Stimulated activated CD8-positive, alpha-beta memory T cell treated with anti-CD3 and anti-CD28 coated beads, Interleukin-15, amount 100 ng/mL, for 1 hour (primary cell): ENCODE measurements around the gene FHOD1.
A peak's percentile ranks its signal among the peaks of the same experiment; 100 is the strongest.

ENCODE experiments used
- DNase-seq: peaks from one replicate; pipeline ENCODE4 v3.0.0-alpha.2; 2020; ENCODE audit warnings: low read depth

Gene FHOD1

DNA sequence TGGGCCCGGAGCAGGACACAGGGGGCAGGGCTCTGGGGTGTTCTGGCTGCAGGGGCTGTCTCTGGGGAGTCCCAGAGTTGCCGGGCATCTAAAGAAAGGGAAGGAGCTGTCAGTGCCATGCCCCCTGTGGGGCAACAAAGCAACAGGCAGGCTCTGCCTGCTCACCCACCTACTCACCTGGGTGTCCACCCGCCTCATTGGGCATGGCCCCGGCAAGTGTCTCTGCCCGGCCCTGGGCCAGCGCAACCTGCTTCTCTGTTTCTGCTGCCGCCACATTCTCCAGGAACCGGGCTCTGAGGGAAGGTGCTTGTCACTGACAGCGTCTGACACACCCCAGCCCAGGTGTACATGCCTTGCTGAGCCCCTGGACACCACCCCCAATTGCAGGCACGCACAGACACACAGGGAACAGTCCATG is 13.1 kb downstream of the FHOD1 start:
- DNase-seq = no peak

DNA sequence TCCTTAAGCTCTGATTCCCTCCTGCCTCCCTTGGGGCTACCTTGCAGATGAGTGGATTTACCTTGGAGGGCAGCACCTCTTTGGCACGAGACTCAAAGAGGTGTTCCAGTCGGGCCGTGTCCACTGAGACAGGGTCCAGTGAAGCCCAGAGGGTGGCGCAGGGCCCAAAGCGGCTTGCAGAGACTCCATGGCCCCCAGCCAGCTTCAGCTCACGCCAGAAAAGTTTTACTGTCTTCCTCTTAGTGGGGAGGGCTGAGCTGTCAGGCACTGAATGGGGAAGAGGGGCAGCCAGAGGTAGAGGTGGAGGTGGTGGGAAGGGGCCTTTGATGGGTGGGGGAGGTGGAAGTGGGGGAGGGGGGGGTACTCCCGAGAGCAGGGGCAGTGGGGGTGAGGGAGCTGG is 13.7 kb downstream of the FHOD1 start:
- no peak for DNase-seq

DNA sequence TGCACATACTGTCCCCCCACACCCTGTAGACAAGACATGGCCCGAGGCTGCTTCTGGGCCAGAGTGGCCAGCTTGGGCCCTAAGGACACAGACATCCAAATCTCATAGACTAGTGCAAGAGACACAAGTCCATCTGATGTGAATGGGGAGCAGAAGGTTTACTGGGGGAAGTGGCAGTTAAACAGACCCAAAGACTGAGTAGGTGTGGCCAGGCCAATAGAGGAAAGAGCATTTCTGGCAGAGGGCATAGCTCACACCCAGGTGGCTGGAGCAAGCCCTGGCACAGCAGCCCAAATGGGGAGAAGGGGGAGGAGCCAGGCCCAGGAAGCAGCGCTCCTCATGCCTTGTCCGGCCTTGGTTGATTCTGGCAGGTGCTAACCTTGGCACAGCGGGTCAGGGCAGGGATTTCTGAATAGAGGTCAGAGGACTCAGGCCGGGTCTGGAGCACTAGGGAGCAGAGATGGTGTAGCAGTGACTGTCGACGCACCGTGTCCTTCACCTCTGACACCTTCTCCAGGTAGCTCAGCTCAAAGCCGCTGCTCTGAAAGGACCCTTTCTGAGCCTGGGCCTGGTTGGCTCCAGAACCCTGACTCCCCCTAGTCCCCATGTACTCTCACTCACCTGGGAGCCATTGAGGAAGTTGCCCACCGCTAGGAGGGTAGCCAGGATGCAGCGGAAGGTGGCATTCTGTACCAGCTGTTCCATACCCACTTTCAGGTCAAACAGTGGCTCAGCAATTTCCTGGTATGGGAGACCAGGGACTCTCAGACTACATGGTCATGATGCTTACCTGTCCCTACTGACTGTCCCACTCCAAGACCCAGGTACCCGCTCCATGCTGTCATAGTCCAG is 16.2 kb downstream of the FHOD1 start:
- DNase-seq = no peak

DNA sequence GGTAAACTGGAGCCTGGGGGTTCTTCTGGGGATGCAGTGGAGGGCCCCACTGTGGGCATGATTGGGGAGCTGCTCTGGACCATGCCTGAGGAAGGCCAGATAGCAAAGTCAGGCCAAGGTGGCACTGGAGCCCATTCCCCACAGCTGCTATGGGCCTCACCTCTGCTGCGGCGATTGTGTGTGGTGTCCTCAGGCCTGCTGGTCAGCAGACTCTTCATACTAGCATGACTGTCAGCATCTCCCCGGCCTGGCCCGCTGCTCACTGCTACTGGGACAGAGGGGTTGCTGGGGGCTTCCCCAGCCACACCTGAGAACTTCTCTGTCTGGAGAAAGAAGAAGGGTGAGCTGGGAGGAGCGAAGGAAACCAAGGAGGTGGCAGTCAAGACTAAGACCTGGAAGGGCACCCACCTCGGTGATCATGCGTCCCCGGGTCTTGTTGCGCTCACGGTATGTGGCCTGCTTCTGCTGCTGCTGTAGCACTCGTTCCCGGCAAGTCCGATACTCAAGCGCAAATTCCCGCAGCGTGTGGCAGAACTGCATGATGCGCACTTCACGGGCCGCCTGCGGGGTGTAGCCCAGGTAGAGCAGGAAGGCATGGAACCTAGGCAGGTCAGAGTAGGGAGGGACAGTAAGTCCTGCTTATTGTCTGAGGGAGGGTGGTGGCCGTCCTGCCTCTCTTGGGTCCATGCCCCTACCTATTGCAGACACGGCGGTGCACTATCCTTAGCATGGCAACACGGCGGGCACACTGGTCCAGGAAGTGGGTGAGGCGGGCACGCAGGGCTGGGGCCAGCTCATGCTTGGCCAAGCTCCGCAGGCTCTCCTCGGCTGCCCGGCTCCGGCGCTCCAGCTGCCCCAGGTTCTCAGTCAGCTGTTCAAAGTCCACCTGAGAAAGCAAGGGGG is 17.1 kb downstream of the FHOD1 start:
- DNase-seq = no peak

DNA sequence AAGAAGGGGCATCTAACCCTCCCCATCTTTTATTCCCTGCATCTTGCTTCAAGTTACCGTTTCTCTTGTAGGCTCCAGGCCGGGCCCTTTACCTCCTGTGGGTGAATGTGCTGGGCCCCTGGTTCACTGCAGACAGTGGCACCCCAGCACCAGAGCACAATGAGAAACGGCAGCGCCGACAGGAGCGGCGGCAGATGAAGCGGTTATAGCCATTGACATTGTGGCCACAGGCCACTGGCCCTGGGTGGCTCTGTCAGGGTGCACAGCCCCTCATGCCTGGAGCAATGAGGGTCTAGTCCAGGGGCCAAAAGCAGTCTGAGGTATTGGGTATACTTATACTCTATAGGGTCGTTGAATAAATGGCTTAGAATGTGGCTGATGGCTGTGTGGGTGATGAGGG is 18.4 kb downstream of the FHOD1 start:
- no peak for DNase-seq

DNA sequence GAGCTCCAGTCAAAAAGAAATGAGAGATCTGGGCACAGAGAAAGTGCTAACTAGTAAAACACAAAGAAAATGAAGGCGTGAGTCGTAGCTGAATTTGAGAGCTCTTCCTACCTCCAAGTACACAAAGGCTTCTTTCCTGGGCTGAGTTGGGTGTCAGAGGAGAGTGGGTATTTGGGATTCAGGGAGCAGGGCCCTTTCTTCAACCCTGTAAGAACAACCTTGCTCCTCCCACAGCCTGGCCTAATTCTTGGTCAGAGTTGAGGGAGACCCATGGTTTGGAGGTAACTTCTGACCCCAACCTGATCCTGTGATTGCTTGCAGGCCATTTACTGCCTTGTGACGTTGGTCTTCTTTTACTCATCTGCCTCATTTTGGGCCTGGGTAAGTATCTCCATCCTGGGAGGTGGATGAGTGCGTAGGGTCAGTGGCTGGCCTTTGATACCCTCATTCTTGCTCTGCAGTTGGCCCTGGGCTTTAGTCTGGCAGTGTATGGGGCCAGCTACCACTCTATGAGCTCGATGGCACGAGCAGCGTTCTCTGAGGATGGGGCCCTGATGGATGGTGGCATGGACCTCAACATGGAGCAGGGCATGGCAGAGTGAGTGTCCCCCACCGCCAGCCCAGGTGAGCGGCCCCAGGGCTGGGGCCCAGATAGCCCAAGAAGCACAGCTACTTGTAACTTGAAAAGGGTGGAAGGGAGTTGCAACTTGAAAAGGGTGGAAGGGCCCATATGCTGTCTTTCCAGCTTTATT is 19.1 kb downstream of the FHOD1 start:
- no peak for DNase-seq

DNA sequence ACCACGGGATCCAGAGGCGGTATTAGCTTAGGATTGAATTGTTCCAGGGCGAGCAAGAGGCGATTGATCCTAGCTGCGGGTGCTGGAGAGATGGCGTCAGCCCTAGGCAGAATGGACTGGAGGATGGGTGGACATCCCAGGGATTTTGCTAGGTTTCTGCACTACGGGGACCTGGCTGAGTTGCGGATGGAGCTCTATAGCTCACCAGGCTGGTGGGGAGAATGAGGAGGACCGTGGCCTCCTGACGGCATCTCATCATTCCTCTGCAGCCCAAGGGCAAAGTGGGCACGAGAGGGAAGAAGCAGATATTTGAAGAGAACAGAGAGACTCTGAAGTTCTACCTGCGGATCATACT is 19.7 kb downstream of the FHOD1 start:
- DNase-seq = no peak

DNA sequence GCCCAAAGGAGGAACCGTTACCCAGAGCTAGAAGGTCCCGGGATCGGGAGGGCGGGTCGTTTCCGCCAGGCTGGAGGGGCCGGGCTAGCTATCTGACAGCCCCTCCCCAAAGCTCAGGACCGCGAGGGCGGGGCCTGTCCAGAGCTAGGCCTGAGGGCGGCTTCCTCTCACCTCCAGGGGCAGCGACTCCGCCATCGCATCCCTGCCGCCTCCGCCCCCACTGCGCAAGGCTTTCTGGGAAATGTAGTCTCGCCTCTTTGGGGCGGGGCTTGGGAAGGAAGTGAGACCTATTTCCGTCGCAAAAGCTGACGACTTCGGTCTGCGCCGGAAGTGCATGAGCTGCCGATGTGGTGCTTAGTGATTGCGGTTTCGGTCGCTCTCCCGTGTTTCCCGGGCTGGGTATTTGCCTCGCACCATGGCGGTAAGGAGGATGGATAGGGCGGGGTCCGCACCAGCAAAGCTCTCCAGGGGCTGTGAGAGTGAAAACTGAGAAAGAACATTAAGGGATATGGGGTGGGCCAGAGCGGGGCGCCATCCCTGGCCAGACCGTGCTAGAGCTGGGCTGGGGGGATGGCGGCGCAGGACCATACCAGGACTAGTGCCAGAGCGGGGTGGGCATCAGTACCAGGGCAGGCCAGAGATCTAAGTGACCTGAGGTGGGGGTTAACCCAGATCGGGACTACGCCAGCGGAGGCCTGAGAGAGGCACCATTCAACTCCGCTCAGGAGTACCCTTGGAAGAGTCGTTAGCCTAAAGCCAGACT is 20.3 kb downstream of the FHOD1 start, which contains the start of gene TMEM208:
Gene TMEM208 (plus strand): TSS at position 327 of the 763 bp plus-strand sequence. CDS start 89 bp downstream, at position 416.
- DNase-seq = peak; percentile 98

DNA sequence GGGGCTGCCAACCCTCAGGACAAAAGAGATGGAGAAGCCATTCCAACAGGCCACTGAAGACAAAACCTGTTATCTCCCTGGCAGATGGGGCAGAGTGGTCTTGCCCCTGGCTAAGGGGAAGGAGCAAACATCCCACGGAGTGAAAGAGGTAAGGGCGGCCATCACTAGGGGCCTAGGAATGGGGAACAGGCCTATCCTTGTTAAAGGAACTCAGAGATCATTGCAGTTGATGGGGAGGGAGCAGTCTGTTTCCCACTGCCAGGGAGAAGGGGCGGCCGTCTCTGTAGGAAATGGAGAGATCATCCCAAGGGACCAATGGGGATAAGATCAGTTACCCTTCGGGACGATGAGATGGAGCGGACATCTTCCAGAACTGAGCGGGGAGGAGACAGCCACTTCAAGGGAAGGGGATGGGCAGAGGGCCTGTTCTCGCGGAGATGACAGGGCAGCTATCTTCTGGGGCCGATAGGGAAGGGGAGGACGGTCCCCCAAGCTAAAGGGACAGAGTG is 20.9 kb downstream of the FHOD1 start:
- no peak for DNase-seq

DNA sequence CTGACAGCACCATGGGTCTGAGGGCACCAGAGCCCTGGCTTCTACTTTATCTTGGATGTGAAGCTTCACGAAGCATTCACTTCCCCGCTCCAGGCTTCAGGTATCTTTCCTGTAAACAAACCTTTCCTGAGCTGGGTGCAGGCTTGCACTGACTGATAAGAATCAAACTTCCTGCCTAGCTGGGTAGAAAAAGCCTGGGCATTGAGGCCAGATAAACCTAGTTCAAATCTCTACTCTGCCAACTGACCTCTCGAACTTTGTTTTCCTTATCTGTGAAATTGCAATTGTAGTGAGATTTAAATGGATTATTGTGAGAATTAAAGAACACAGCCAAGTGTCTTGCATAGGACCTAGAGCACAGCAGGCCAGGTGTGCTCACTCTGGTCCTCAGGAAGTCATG is 23.3 kb downstream of the FHOD1 start:
- no peak for DNase-seq

DNA sequence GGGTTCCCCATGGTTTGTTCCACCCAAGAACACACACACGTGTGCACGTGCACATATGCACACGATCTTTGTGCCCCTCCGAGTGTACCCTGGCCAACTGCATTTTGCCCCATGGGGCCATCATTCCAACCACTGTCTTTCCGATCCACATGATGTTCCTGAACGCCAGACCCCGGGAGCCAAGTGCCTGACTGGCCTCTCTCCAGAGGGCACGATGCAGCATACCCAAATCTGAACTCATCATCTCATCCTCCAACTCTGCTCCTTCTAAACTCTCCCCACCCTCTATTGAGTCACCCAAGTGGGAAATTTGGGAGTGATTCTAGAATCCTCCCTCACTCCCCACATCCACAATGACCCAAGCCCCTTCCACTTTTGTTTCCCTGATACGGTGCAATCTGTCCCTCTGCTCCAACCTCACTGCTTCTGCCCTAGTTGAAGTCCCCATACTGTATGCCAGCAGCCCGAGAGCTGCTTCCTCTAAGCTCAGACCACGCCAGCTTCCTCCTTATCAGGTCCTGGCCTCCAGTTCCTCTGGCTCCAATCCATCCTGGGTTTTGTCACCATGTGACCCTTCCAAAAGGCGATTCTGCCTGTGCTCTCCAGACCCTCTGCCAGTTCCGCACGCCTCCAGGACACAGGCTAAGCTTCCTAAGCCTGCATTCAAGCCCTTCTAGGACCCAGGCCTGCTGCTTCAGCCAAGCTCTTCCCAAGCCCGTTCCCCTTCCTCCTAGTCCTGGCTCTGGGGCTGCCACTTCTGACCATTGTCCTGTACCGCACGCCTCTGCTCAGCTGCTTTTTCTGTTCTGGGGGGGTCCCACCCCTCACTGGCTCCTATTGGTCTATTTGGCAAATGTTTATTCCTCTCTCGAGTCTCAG is 30.4 kb downstream of the FHOD1 start:
- DNase-seq = no peak

DNA sequence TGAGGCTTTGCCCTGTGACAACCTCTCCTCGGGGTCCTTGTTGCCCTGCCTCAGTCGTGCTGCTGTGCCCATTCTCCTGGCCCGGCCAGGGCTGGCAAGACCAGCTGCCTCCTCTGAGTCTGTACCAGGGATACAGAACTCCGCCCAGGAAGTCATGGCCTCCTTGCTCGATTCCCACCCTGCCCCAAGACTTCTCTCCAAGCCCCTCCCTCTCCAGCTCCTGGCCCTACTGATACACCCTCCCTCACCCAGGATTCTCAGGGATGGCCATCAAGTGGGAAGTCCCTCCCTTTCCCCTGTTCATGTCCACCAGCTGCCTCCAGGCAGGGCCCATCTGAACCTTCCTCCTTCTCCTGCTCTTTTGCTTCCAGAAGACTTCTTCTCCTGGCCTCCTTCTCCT is 31.6 kb downstream of the FHOD1 start:
- DNase-seq = no peak

DNA sequence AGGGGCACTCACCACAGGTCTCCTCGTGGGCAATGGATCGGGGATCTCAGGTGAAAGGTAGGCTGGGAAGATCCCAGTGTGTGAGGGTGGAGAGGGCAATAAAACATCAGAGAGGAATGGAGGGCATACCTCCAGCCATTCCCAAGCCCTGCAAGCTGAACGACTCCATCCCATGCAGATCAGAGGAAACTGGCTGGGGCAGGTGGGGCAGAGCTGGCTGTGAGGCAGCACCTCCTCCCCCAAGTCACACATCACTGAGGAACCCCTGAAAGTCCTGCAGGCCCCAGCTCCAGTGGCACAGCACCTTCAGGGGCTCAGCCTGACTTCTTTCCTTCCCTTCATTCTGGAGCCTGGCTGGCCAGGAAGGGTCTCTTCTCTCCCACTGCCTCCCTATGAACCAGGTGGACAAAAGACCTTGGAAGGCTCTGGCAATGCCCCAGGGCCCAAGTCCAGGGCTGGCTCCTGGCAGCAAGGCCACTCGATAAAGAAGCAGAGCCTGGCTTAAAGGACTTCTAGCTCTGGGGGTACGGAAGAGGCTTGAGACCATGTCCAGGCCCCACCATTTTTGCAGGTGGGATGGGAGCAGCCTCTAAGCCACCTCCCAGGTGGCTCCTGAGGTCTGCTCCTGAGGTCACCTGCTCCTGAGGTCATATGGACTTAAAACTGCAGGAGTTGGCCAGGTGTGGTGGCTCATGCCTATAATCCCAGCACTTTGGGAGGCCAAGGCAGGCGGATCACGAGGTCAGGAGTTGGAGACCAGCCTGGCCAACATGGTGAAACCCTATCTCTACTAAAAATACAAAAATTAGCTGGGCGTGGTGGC is 33.9 kb downstream of the FHOD1 start:
- DNase-seq = no peak

DNA sequence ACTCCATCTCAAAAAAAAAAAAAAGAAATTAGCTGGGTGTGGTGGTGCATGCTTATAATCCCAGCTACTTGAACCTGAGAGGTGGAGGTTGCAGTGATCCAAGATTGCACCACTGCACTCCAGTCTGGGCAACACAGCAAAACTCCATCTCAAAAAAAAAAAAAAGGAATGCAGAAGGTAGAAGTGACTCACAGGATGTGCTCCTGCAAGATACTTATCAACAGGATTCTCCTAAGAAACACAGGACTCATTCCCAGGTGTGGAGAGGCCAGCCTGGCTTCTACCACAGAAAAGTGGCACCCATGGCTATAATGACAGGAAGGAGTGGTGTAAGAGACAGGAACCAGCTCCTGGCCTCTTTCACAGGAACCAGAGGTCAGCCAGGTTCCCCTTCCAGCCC is 34.5 kb downstream of the FHOD1 start:
- no peak for DNase-seq

DNA sequence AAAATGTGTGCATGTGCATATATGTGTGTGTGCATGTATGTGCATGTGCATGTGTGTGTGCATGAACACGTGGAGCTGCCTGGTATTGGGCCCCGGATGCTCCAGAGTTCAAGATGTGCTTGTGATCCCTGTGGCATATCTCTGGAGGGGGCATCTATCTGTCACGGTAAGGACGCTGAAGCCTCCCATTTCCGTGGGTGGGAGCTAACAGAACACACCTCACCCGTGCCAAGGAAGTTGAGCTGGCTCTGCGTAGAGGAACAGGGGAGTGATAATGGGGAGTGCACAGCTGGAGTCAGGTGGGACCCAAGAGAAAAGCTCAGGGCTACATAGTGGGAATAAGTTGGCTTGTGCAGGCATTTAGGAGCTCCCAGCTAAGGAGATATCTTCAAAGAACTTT is 35.6 kb downstream of the FHOD1 start:
- no peak for DNase-seq

DNA sequence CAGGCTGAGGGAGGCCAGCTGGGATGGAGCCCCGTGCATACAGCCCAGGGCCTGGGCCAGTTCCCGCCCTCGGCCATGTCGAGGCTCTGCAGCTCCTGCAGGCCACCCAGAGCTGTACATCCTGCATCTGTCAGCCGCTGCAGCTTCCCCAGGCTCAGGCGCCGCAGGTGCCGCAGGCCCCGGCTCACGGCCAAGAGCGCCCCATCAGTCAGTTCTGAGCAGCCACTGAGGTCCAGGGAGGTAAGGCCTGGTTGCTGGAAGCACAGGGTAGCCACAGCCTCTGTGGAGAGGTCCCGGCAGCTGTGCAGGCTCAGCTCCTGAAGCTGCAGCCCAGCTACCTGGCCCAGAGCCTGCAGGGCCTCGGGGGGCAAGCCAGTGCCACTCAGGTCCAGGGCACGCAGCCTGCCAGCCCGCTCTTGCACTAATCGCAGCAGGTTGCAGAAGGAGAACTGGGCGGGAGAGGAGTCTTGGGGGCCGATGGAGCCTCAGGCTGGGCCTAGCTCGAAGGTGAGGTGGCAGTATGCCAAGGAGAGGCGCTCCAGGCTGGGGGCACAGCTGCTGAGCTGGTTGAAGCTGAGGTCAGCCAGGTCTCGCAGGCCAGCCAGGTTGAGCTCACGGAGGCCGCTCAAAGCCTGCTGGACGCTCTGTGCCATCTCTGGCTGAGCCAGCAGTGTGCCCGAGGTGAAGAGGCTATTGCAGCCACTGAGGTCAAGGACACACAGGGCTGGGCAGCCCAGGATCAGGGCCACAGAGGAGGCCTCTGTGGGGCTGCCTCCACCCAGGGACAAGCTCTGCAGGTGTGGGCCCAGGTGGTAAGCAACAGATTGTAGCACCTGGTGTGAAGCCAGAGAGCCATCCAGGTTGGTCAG is 37.0 kb downstream of the FHOD1 start:
- no peak for DNase-seq

DNA sequence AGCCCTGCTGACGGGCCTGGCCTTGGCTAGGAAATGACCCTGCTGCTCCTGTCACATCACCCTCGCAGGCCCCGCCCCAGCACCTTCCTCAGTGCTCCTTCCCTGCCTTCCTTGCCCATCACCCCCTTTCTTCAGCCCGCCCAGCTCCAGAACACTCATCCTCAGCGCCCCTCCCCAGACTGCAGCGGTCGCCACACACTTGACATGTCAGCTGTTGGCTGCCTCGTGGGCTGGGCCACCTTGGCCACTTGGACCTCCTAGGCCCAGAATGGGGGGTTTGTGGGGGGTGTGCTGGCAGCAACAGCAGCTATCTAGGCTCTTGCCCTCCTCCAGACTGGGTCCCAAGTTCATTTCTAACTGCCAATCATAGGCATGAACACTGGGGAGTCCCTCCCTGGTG is 37.7 kb downstream of the FHOD1 start:
- DNase-seq = no peak

DNA sequence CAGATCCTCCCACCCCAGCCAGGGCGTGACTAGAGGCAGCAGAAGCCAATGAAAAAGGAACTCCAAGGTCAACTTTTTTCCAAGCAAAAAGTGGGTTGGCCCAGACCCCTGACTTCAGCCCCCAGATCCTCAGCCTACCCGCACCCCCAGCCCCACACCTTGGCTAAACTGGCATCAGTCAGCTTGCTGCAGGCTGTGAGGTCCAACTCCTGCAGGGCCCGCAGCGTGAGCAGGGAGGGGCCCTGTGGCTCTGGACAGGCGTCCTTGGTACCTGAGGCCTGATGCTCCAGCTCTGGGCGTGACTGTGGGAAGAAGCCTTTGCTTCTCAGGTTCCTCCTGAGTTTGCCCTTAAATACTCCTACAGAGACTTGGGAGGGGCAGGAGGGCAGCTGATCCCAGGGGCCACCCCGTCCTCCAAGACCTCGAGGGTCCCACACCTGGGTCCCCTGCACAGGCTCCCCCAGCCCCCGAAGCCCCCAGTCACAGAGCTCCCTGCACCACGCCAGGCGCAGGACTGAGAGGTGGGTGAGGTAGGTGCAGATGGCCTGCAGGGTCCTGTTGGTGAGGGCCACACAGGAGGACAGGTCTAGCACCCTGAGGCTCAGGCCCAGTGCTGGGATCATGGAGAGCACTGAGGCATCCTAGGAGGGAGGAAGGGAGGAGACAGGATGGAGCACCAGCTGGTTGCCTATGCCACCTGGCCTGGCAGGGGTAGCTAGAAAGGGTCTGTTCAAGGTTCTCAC is 39.0 kb downstream of the FHOD1 start:
- no peak for DNase-seq
